CD14-positive monocyte (primary cell): ENCODE results near the gene PAFAH2. TPM values are rescaled to one million over a fixed set of nuclear protein-coding genes. Genes with fewer than 3 reads are reported as not detected.

Experiments used
- DNase-seq, 3 donors: peaks; one replicate each; pipeline ENCODE4 v3.0.0-alpha.2; 2011 to 2022
- H2AFZ ChIP-seq: 2 replicates; pipeline ENCODE4 v1.6.0; 2012; ENCODE audit warnings: mild to moderate bottlenecking, low read depth, low read length, inconsistent platforms; ENCODE audit not compliant: insufficient read depth, poor library complexity, severe bottlenecking
- H3K27ac ChIP-seq, 2 donors: 1 replicate in 1 of 2; 2 replicates in 1 of 2; pipeline ENCODE4 v1.5.1; 2012 to 2013; ENCODE audit warnings: low read length in 2 of 2, control low read depth in 1 of 2, inconsistent platforms in 1 of 2, low read depth in 1 of 2, mild to moderate bottlenecking in 1 of 2
- H3K27me3 ChIP-seq, 2 donors: one replicate each; pipeline versions ENCODE4 v1.6.0 to v1.6.1; 2011 to 2013; ENCODE audit warnings: low read length in 2 of 2; ENCODE audit not compliant: control insufficient read depth in 2 of 2, insufficient read depth in 2 of 2
- H3K36me3 ChIP-seq, 2 donors: replicated peaks in 1 of 2; 1 replicate in 1 of 2; 2 replicates in 1 of 2; pipeline versions ENCODE4 v1.5.1 to v1.6.1; 2012 to 2013; ENCODE audit warnings: low read length in 2 of 2, control low read depth in 1 of 2, inconsistent platforms in 1 of 2, mild to moderate bottlenecking in 1 of 2; ENCODE audit not compliant: insufficient read depth in 2 of 2, control insufficient read depth in 1 of 2
- H3K4me1 ChIP-seq, 2 donors: 1 replicate in 1 of 2; 2 replicates in 1 of 2; pipeline versions ENCODE4 v1.5.1 to v1.6.1; 2012 to 2013; ENCODE audit warnings: low read length in 2 of 2, control low read depth in 1 of 2, inconsistent platforms in 1 of 2, mild to moderate bottlenecking in 1 of 2, moderate library complexity in 1 of 2; ENCODE audit not compliant: insufficient read depth in 2 of 2, control insufficient read depth in 1 of 2
- H3K4me2 ChIP-seq: replicated peaks from 2 replicates; pipeline ENCODE3; 2012; ENCODE audit warnings: low read length, moderate library complexity, mild to moderate bottlenecking; ENCODE audit not compliant: poor library complexity, severe bottlenecking; ENCODE audit errors: extremely low read depth
- H3K4me3 ChIP-seq, 3 experiments: fragments of 200-600 bp in 1 of 3; sonication (generic) in 1 of 3; replicated peaks in 1 of 3; 1 replicate in 2 of 3; 2 replicates in 1 of 3; pipeline ENCODE4 v1.5.1; 2011 to 2013; ENCODE audit warnings: low read length in 3 of 3, mild to moderate bottlenecking in 3 of 3, control low read depth in 2 of 3, low read depth in 2 of 3, inconsistent platforms in 1 of 3, moderate library complexity in 1 of 3
- H3K79me2 ChIP-seq: 2 replicates; pipeline ENCODE4 v1.6.0; 2012; ENCODE audit warnings: mild to moderate bottlenecking, control low read depth, inconsistent platforms, low read length, moderate library complexity; ENCODE audit not compliant: insufficient read depth
- H3K9ac ChIP-seq: 2 replicates; pipeline ENCODE4 v1.6.0; 2017; ENCODE audit warnings: low read length, mild to moderate bottlenecking; ENCODE audit not compliant: insufficient read depth, poor library complexity, severe bottlenecking
- H3K9me3 ChIP-seq, 2 donors: replicated peaks in 1 of 2; 1 replicate in 1 of 2; 2 replicates in 1 of 2; pipeline versions ENCODE4 v1.5.1 to v1.6.1; 2012 to 2013; ENCODE audit warnings: low read length in 2 of 2, control low read depth in 1 of 2; ENCODE audit not compliant: control insufficient read depth in 1 of 2, insufficient read depth in 1 of 2
- H4K20me1 ChIP-seq: 2 replicates; pipeline ENCODE4 v1.6.0; 2012; ENCODE audit warnings: mild to moderate bottlenecking, low read length, control low read depth, moderate library complexity; ENCODE audit not compliant: insufficient read depth
- H3K27ac Mint-ChIP-seq, 7 donors: one replicate each; pipeline ENCODE4 v1.8.0; 2020; ENCODE audit warnings: mild to moderate bottlenecking in 7 of 7, mixed read lengths in 7 of 7, moderate library complexity in 6 of 7, inconsistent platforms in 2 of 7
- H3K27me3 Mint-ChIP-seq, 3 donors: one replicate each; pipeline ENCODE4 v1.8.0; 2021 to 2022; ENCODE audit warnings: low read depth in 3 of 3, mild to moderate bottlenecking in 3 of 3, mixed read lengths in 3 of 3, moderate library complexity in 3 of 3, inconsistent platforms in 1 of 3
- H3K36me3 Mint-ChIP-seq, 2 donors: one replicate each; pipeline ENCODE4 v1.8.0; 2020; ENCODE audit warnings: mixed read lengths in 2 of 2, inconsistent platforms in 1 of 2, mild to moderate bottlenecking in 1 of 2
- H3K4me1 Mint-ChIP-seq: one replicate; pipeline ENCODE4 v1.8.0; 2020; ENCODE audit warnings: mild to moderate bottlenecking, mixed read lengths
- H3K4me3 Mint-ChIP-seq, 2 donors: one replicate each; pipeline ENCODE4 v1.8.0; 2020; ENCODE audit warnings: mild to moderate bottlenecking in 2 of 2, mixed read lengths in 2 of 2, moderate library complexity in 1 of 2
- H3K9me3 Mint-ChIP-seq, 7 donors: one replicate each; pipeline ENCODE4 v1.8.0; 2020 to 2022; ENCODE audit warnings: mixed read lengths in 7 of 7, mild to moderate bottlenecking in 6 of 7, moderate library complexity in 6 of 7, inconsistent platforms in 2 of 7
- WGBS: methylation state at CpG from one replicate; pipeline ENCODE4 v1.1.5; 2013; ENCODE audit warnings: missing lambda C conversion rate; ENCODE audit not compliant: insufficient coverage; 5-methylcytosine and 5-hydroxymethylcytosine counted together
- intact Hi-C, 2 donors: fragments of 100-400 bp; cut with micrococcal nuclease; formaldehyde crosslinking; loops; one replicate each; pipeline versions ENCODE4 v1.15.0 to v1.15.1; 2023
- polyA plus RNA-seq, 3 donors: library from polyadenylated mRNA; depleted of rRNA in 1 of 3; unstranded in 2 of 3; stranded (reverse) in 1 of 3; fragments of 300-500 nt in 2 of 3; fragments of >200 nt in 1 of 3; fragmentation: Illumina TruSeq in 2 of 3; gene quantifications; 1 replicate in 2 of 3; 2 replicates in 1 of 3; pipeline ENCODE4 v1.2.3, GENCODE V29; 2012 to 2021
- TF ChIP-seq, protein P1 (sequence below): fragments of 200-600 bp; IDR thresholded peaks from one replicate; pipeline ENCODE4 v1.8.0; 2022; ENCODE audit warnings: antibody characterized with exemption, mild to moderate bottlenecking

Gene PAFAH2
- polyA plus RNA-seq, 3 donors: 6.4 to 9.2 (median 6.8) TPM

DNA sequence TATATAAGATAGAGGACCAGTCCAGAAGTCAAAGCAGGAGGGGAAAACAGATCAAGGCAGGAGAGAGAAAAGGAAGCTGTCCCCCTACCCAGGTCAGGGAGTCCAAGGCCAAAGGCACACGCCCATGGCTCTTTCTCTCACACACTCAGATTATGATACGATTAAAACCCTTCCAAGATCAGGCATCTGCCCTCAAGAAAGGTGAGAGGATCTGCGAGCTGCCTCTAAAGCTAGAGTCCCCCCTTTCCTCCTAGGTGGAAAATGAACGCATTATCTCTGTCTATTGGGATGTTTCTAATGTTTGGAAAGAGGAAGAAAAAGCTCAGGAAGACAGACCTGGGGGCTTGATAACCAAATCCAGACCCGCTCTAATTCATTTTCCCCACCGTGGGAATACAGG lies 7.6 kb downstream of the PAFAH2 start:
- Histone ChIP-seq H3K4me2 (peak overlapping the region; percentile 34), H3K36me3 (peaks cover 23 to 62% of the 10 kb centered on the region in 2 donors), H2AFZ (peak overlapping the region; percentile 15), H3K4me3 (no peak overlapping the region), H3K9me3 (no peaks in the 10 kb centered on the region), H3K4me1 (peaks cover 20 to 21% of the 10 kb centered on the region in 2 donors), H3K27ac (no peak overlapping the region), H3K9ac (peak overlapping the region; percentile 6), H3K27me3 (no peaks in the 10 kb centered on the region), H4K20me1 (peaks cover 10% of the 10 kb centered on the region), H3K79me2 (peaks cover 31% of the 10 kb centered on the region)
- TF ChIP-seq, protein P1, sequence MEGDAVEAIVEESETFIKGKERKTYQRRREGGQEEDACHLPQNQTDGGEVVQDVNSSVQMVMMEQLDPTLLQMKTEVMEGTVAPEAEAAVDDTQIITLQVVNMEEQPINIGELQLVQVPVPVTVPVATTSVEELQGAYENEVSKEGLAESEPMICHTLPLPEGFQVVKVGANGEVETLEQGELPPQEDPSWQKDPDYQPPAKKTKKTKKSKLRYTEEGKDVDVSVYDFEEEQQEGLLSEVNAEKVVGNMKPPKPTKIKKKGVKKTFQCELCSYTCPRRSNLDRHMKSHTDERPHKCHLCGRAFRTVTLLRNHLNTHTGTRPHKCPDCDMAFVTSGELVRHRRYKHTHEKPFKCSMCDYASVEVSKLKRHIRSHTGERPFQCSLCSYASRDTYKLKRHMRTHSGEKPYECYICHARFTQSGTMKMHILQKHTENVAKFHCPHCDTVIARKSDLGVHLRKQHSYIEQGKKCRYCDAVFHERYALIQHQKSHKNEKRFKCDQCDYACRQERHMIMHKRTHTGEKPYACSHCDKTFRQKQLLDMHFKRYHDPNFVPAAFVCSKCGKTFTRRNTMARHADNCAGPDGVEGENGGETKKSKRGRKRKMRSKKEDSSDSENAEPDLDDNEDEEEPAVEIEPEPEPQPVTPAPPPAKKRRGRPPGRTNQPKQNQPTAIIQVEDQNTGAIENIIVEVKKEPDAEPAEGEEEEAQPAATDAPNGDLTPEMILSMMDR: no peak
- intact Hi-C loops: no loop called here
- Mint-ChIP-seq H3K4me3 (peak overlapping the region; percentile 3 to 84), H3K36me3 (peaks cover 44 to 49% of the 10 kb centered on the region in 2 donors), H3K27me3 (peaks cover 0 to 7% (median 0%) of the 10 kb centered on the region in 3 donors), H3K27ac (peak overlapping the region in 3 of 7 donors; percentile 13 to 53 (median 33)), H3K9me3 (no peaks in the 10 kb centered on the region), H3K4me1 (peaks cover 29% of the 10 kb centered on the region)
- no peak for DNase-seq
- no CpG with 5 or more reads among the region's 6 CpGs for WGBS

DNA sequence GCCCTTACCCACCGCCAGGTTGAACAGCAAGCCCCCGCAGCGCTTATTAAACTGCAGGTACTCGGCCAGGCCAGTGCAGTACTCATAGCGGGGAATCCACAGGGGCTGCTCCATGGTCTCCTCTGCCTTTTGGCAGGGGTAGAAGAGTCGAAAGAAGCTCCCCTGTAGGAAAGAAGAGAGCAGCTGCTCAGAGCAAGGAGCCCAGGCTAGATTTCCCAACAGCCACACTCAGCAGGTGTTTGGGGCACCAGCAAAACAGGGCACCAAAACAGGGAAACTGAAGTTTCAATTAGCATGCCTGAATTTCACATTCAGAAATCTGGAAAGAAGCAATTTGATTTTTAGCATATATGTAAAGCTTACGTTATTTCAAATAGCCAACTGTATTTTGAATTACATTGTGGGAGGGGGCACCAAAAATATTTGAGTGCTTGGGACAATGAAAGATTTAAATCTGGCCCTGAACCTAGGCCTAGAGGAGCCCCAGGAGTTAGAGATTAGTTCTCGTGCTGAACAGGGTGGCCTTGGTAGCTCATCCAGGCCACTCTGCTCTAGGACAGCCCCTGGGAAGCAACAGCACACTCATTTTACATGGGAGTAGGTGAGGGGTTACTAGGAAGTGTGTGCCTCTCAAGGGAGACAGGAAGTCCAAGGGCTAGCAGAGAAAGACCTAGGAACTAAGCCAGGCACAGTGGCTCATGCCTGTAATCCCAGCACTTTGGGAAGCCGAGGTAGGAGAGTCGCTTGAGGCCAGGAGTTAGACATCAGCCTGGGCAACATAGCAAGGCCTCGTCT lies 8.2 kb downstream of the PAFAH2 start:
- Mint-ChIP-seq H3K9me3 (no peaks in the 10 kb centered on the region), H3K27me3 (peaks cover 0 to 7% (median 0%) of the 10 kb centered on the region in 3 donors), H3K4me3 (peak overlapping the region in 1 of 2 donors; percentile 12), H3K27ac (peak overlapping the region in 2 of 7 donors; percentile 30 to 53), H3K4me1 (peaks cover 29% of the 10 kb centered on the region), H3K36me3 (peaks cover 45 to 50% of the 10 kb centered on the region in 2 donors)
- Histone ChIP-seq H3K79me2 (peaks cover 24% of the 10 kb centered on the region), H3K27ac (no peak overlapping the region), H4K20me1 (peaks cover 10% of the 10 kb centered on the region), H3K36me3 (peaks cover 25 to 67% of the 10 kb centered on the region in 2 donors), H3K4me2 (no peak overlapping the region), H3K27me3 (no peaks in the 10 kb centered on the region), H2AFZ (no peak overlapping the region), H3K9ac (no peak overlapping the region), H3K9me3 (no peaks in the 10 kb centered on the region), H3K4me3 (no peak overlapping the region), H3K4me1 (peaks cover 20 to 21% of the 10 kb centered on the region in 2 donors)
- no peak for DNase-seq
- 92% methylated on average over 5 of the region's 11 CpGs for WGBS
- TF ChIP-seq, protein P1: no peak
- intact Hi-C loops: no loop called here
